Hepatocyte (in vitro differentiated cells): ENCODE measurements around the gene PLEKHG7. TPM values are rescaled to one million over a fixed set of nuclear protein-coding genes. Genes with fewer than 3 reads are reported as not detected.
"Not testable (repeated sequence)": the region's sequence is repeated elsewhere in the genome, so short reads cannot be mapped to it uniquely, and the experiment has no call there.

ENCODE experiments used
- DNase-seq: peaks from one replicate; pipeline ENCODE4 v3.0.0-alpha.2; 2016; ENCODE audit warnings: low spot score
- H2AFZ ChIP-seq: fragments of 200-600 bp; sonication (generic); 2 replicates; pipeline ENCODE4 v1.6.0; 2016; ENCODE audit warnings: antibody characterized with exemption, mild to moderate bottlenecking
- H3K27ac ChIP-seq: fragments of 200-600 bp; sonication (generic); 2 replicates; pipeline ENCODE4 v1.5.1; 2016; ENCODE audit warnings: mild to moderate bottlenecking
- H3K27me3 ChIP-seq: fragments of 200-600 bp; sonication (generic); 2 replicates; pipeline ENCODE4 v1.6.1; 2016
- H3K36me3 ChIP-seq: fragments of 200-600 bp; sonication (generic); replicated peaks from 2 replicates; pipeline ENCODE4 v1.5.1; 2016; ENCODE audit warnings: low read depth; ENCODE audit not compliant: insufficient read depth
- H3K4me1 ChIP-seq: fragments of 200-600 bp; sonication (generic); 2 replicates; pipeline ENCODE4 v1.5.1; 2016; ENCODE audit warnings: mild to moderate bottlenecking, moderate library complexity; ENCODE audit not compliant: insufficient read depth
- H3K4me2 ChIP-seq: fragments of 200-600 bp; sonication (generic); 2 replicates; pipeline ENCODE4 v1.6.0; 2016
- H3K4me3 ChIP-seq: fragments of 200-600 bp; sonication (generic); 2 replicates; pipeline ENCODE4 v1.5.1; 2016; ENCODE audit warnings: mild to moderate bottlenecking
- H3K79me2 ChIP-seq: fragments of 200-600 bp; sonication (generic); 2 replicates; pipeline ENCODE4 v1.6.0; 2017; ENCODE audit warnings: mild to moderate bottlenecking
- H3K9me2 ChIP-seq: fragments of 200-600 bp; sonication (generic); replicated peaks from 2 replicates; pipeline ENCODE4 v1.6.0; 2017; ENCODE audit warnings: mild to moderate bottlenecking; ENCODE audit not compliant: insufficient read depth
- H3K9me3 ChIP-seq: fragments of 200-600 bp; sonication (generic); 2 replicates; pipeline ENCODE4 v1.5.1; 2016; ENCODE audit warnings: low read depth, mild to moderate bottlenecking
- H4K20me1 ChIP-seq: fragments of 200-600 bp; sonication (generic); 2 replicates; pipeline ENCODE4 v1.6.0; 2016; ENCODE audit warnings: mild to moderate bottlenecking; ENCODE audit not compliant: insufficient read depth, poor library complexity, severe bottlenecking
- EZH2 ChIP-seq: fragments of 200-600 bp; sonication (generic); IDR thresholded peaks from 2 replicates; pipeline ENCODE4 v1.6.1; 2016; ENCODE audit warnings: antibody characterized with exemption, mild to moderate bottlenecking, borderline replicate concordance
- EZH2phosphoT487 ChIP-seq: fragments of 200-600 bp; sonication (generic); IDR thresholded peaks from one replicate; pipeline ENCODE4 v1.6.1; 2018; ENCODE audit warnings: antibody characterized with exemption, mild to moderate bottlenecking, low read depth, moderate library complexity; ENCODE audit not compliant: unreplicated experiment, severe bottlenecking
- WGBS: methylation state at CpG from one replicate; pipeline ENCODE4 v1.1.6; 2016; ENCODE audit warnings: low lambda C conversion rate; ENCODE audit errors: missing lambda C conversion rate; 5-methylcytosine and 5-hydroxymethylcytosine counted together
- polyA plus RNA-seq: library from polyadenylated mRNA; unstranded; fragments of >200 nt; fragmentation: Nextera tagmentation; extraction: Ambion mirVana; gene quantifications from 2 replicates; pipeline ENCODE4 v1.2.1, GENCODE V29; 2016
- total RNA-seq: library from RNA; depleted of rRNA; stranded (reverse); fragments of >200 nt; gene quantifications from 2 replicates; pipeline ENCODE4 v1.2.3, GENCODE V29; 2014
- TF ChIP-seq, protein P1 (sequence below): fragments of 200-600 bp; sonication (generic); IDR thresholded peaks from 2 replicates; pipeline ENCODE4 v1.5.1; 2016; ENCODE audit warnings: antibody characterized with exemption, mild to moderate bottlenecking; ENCODE audit not compliant: poor library complexity

Gene PLEKHG7
- total and polyA plus RNA-seq, 2 experiments from 2014 or later: 0.17 to 0.94 TPM

GRCh38 chr12:92668739-92669138 lies 34.0 kb upstream of the PLEKHG7 start:
- TF ChIP-seq EZH2phosphoT487 (no peak), EZH2 (no peak)
- TF ChIP-seq, protein P1, sequence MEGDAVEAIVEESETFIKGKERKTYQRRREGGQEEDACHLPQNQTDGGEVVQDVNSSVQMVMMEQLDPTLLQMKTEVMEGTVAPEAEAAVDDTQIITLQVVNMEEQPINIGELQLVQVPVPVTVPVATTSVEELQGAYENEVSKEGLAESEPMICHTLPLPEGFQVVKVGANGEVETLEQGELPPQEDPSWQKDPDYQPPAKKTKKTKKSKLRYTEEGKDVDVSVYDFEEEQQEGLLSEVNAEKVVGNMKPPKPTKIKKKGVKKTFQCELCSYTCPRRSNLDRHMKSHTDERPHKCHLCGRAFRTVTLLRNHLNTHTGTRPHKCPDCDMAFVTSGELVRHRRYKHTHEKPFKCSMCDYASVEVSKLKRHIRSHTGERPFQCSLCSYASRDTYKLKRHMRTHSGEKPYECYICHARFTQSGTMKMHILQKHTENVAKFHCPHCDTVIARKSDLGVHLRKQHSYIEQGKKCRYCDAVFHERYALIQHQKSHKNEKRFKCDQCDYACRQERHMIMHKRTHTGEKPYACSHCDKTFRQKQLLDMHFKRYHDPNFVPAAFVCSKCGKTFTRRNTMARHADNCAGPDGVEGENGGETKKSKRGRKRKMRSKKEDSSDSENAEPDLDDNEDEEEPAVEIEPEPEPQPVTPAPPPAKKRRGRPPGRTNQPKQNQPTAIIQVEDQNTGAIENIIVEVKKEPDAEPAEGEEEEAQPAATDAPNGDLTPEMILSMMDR: no peak
- H3K9me2 ChIP-seq: no peaks in the 10 kb centered on the region
- no peak overlapping the region for H3K4me3 ChIP-seq
- no peaks in the 10 kb centered on the region for H3K4me1 ChIP-seq
- DNase-seq: no peak
- no peaks in the 10 kb centered on the region for H3K79me2 ChIP-seq
- H3K27ac ChIP-seq: no peak overlapping the region
- H3K4me2 ChIP-seq: no peak overlapping the region
- no peaks in the 10 kb centered on the region for H3K36me3 ChIP-seq
- H4K20me1 ChIP-seq: no peaks in the 10 kb centered on the region
- H3K9me3 ChIP-seq: no peaks in the 10 kb centered on the region
- no peak overlapping the region for H2AFZ ChIP-seq
- H3K27me3 ChIP-seq: no peaks in the 10 kb centered on the region

DNA sequence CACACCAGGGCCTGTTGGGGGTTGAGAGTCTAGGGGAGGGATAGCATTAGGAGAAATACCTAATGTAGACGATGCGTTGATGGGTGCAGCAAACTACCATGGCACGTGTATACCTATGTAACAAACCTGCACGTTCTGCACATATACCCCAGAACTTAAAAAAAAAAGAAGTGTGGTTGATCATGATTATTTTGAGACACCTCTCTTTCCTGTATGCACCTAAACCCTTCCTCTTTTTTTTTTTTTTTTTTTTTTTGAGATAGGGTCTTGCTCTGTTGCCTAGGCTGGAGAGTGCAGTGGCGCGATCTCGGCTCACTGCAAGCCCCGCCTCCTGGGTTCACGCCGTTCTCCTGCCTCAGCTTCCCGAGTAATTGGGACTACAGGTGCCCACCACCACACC lies 31.3 kb upstream of the PLEKHG7 start:
- not testable (repeated sequence) for H2AFZ ChIP-seq, H3K9me3 ChIP-seq, H3K79me2 ChIP-seq, H3K27ac ChIP-seq, H3K4me3 ChIP-seq, H3K36me3 ChIP-seq, H4K20me1 ChIP-seq, H3K4me1 ChIP-seq, H3K4me2 ChIP-seq, DNase-seq, H3K9me2 ChIP-seq, H3K27me3 ChIP-seq
- 98% methylated on average over 11 of the region's 11 CpGs for WGBS

- no peaks in the 10 kb centered on the region for H3K36me3 ChIP-seq
- H2AFZ ChIP-seq: no peak overlapping the region
- no peaks in the 10 kb centered on the region for H3K27me3 ChIP-seq
- no peak overlapping the region for H3K4me3 ChIP-seq
- DNase-seq: no peak
- TF ChIP-seq, protein P1: no peak
- H3K9me3 ChIP-seq: no peaks in the 10 kb centered on the region
- no peaks in the 10 kb centered on the region for H3K9me2 ChIP-seq
- no peaks in the 10 kb centered on the region for H3K4me1 ChIP-seq
- H3K79me2 ChIP-seq: no peaks in the 10 kb centered on the region
- no peaks in the 10 kb centered on the region for H4K20me1 ChIP-seq
- H3K27ac ChIP-seq: no peak overlapping the region
- 79% methylated on average over 3 of the region's 3 CpGs for WGBS
- H3K4me2 ChIP-seq: no peak overlapping the region
These were observed 29.0 kb upstream of the PLEKHG7 start for GRCh38 chr12:92673756-92674155.

- 55% methylated on average over 3 of the region's 3 CpGs for WGBS
- no peak for DNase-seq
These were observed 28.3 kb upstream of the PLEKHG7 start for GRCh38 chr12:92674500-92674899.

More at GRCh38 chr12:92674500-92674899, 28.3 kb upstream of the PLEKHG7 start:
- H3K27ac ChIP-seq: no peak overlapping the region
- no peak overlapping the region for H3K4me3 ChIP-seq
- H3K36me3 ChIP-seq: no peaks in the 10 kb centered on the region
- no peaks in the 10 kb centered on the region for H3K9me3 ChIP-seq
- H3K79me2 ChIP-seq: no peaks in the 10 kb centered on the region
- H3K4me2 ChIP-seq: no peak overlapping the region
- H3K27me3 ChIP-seq: no peaks in the 10 kb centered on the region
- H3K4me1 ChIP-seq: no peaks in the 10 kb centered on the region
- TF ChIP-seq, protein P1: no peak
- TF ChIP-seq EZH2phosphoT487: no peak
- TF ChIP-seq EZH2: no peak
- no peaks in the 10 kb centered on the region for H4K20me1 ChIP-seq
- H3K9me2 ChIP-seq: no peaks in the 10 kb centered on the region
- no peak overlapping the region for H2AFZ ChIP-seq
